H9 (cell line): ENCODE measurements around the gene THRAP3. TPM values are rescaled to one million over a fixed set of nuclear protein-coding genes. Genes with fewer than 3 reads are reported as not detected.

ENCODE experiments used
- DNase-seq: peaks from one replicate; pipeline ENCODE4 v3.0.0-alpha.2; 2017
- H2AFZ ChIP-seq: one replicate; pipeline ENCODE4 v1.6.1; 2013; ENCODE audit warnings: mild to moderate bottlenecking, low read length, control low read depth, moderate library complexity
- H2AK5ac ChIP-seq: 2 replicates; pipeline ENCODE4 v1.6.1; 2013; ENCODE audit warnings: low read length, control low read depth, mixed read lengths; ENCODE audit not compliant: insufficient read length
- H2BK120ac ChIP-seq: one replicate; pipeline ENCODE4 v1.6.1; 2013; ENCODE audit warnings: low read depth, mild to moderate bottlenecking, low read length, control low read depth, inconsistent platforms; ENCODE audit not compliant: poor library complexity, severe bottlenecking
- H2BK12ac ChIP-seq: 2 replicates; pipeline ENCODE4 v1.6.1; 2013; ENCODE audit warnings: low read length, control low read depth, mixed read lengths, low read depth; ENCODE audit not compliant: insufficient read length
- H2BK15ac ChIP-seq: 2 replicates; pipeline ENCODE4 v1.6.1; 2013; ENCODE audit warnings: low read depth, low read length, control low read depth
- H2BK20ac ChIP-seq: one replicate; pipeline ENCODE4 v1.6.1; 2013; ENCODE audit warnings: low read depth, mild to moderate bottlenecking, low read length, control low read depth, inconsistent platforms; ENCODE audit not compliant: poor library complexity, severe bottlenecking
- H2BK5ac ChIP-seq: 2 replicates; pipeline ENCODE4 v1.6.1; 2013; ENCODE audit warnings: low read length, control low read depth, mixed read lengths; ENCODE audit not compliant: insufficient read length
- H3K14ac ChIP-seq: 2 replicates; pipeline ENCODE4 v1.6.1; 2013; ENCODE audit warnings: low read length, control low read depth; ENCODE audit not compliant: insufficient read depth
- H3K18ac ChIP-seq: 2 replicates; pipeline ENCODE4 v1.6.1; 2013; ENCODE audit warnings: low read depth, mild to moderate bottlenecking, mixed read lengths, low read length, control low read depth; ENCODE audit not compliant: insufficient read length
- H3K23ac ChIP-seq: 2 replicates; pipeline ENCODE4 v1.6.1; 2013; ENCODE audit warnings: low read length, control low read depth, mixed read lengths, low read depth; ENCODE audit not compliant: insufficient read length
- H3K23me2 ChIP-seq: 2 replicates; pipeline ENCODE4 v1.6.1; 2013; ENCODE audit warnings: low read depth, mild to moderate bottlenecking, mixed read lengths, low read length, control low read depth; ENCODE audit not compliant: insufficient read length, poor library complexity, severe bottlenecking
- H3K27ac ChIP-seq: 2 replicates; pipeline ENCODE4 v1.5.1; 2013; ENCODE audit warnings: low read length, control low read depth, mixed read lengths, low read depth; ENCODE audit not compliant: insufficient read length
- H3K27me3 ChIP-seq: 2 replicates; pipeline ENCODE4 v1.6.1; 2013; ENCODE audit warnings: low read length, control low read depth, inconsistent platforms; ENCODE audit not compliant: insufficient read depth
- H3K4ac ChIP-seq: 2 replicates; pipeline ENCODE4 v1.6.1; 2013; ENCODE audit warnings: low read depth, mild to moderate bottlenecking, control low read depth, inconsistent platforms, low read length, moderate library complexity
- H3K4me1 ChIP-seq: 2 replicates; pipeline ENCODE4 v1.6.1; 2013; ENCODE audit warnings: low read length, control low read depth, inconsistent platforms; ENCODE audit not compliant: insufficient read depth
- H3K4me2 ChIP-seq: 2 replicates; pipeline ENCODE4 v1.6.1; 2013; ENCODE audit warnings: low read length, control low read depth, mixed read lengths; ENCODE audit not compliant: insufficient read length, insufficient read depth
- H3K56ac ChIP-seq: 2 replicates; pipeline ENCODE4 v1.6.1; 2013; ENCODE audit warnings: low read depth, mild to moderate bottlenecking, mixed read lengths, low read length, control low read depth; ENCODE audit not compliant: insufficient read length
- H3K79me1 ChIP-seq: 2 replicates; pipeline ENCODE4 v1.6.1; 2013; ENCODE audit warnings: low read depth, mild to moderate bottlenecking, moderate library complexity, low read length, control low read depth, inconsistent platforms; ENCODE audit not compliant: insufficient read depth, poor library complexity, severe bottlenecking
- H3K79me2 ChIP-seq: 2 replicates; pipeline ENCODE4 v1.6.1; 2013; ENCODE audit warnings: low read length, control low read depth, inconsistent platforms; ENCODE audit not compliant: insufficient read depth
- H3K9ac ChIP-seq: 2 replicates; pipeline ENCODE4 v1.6.1; 2013; ENCODE audit warnings: low read length, control low read depth, mixed read lengths; ENCODE audit not compliant: insufficient read length; ENCODE audit errors: extremely low read depth
- H3K9me3 ChIP-seq: one replicate; pipeline ENCODE4 v1.6.1; 2013; ENCODE audit warnings: low read depth, low read length, inconsistent platforms; ENCODE audit not compliant: control insufficient read depth
- H3T11ph ChIP-seq: one replicate; pipeline ENCODE4 v1.6.1; 2013; ENCODE audit warnings: mild to moderate bottlenecking, low read length, control low read depth, inconsistent platforms
- H4K20me1 ChIP-seq: one replicate; pipeline ENCODE4 v1.6.1; 2013; ENCODE audit not compliant: control insufficient read depth, insufficient read length, insufficient read depth
- H4K5ac ChIP-seq: 2 replicates; pipeline ENCODE4 v1.6.1; 2013; ENCODE audit warnings: low read depth, mild to moderate bottlenecking, mixed read lengths, low read length, control low read depth; ENCODE audit not compliant: insufficient read length
- H4K8ac ChIP-seq: replicated peaks from 2 replicates; pipeline ENCODE4 v1.6.1; 2013; ENCODE audit warnings: low read length, control low read depth, mixed read lengths, low read depth; ENCODE audit not compliant: insufficient read length
- H4K91ac ChIP-seq: 2 replicates; pipeline ENCODE4 v1.6.1; 2013; ENCODE audit warnings: low read depth, mild to moderate bottlenecking, moderate library complexity, mixed read lengths, low read length, control low read depth; ENCODE audit not compliant: insufficient read length
- H3K27ac Mint-ChIP-seq, 3 experiments: 2 replicates in 2 of 3; 3 replicates in 1 of 3; pipeline ENCODE4 v1.8.0; 2020 to 2021; ENCODE audit warnings: mixed read lengths in 3 of 3, mild to moderate bottlenecking in 1 of 3, moderate library complexity in 1 of 3
- H3K27me3 Mint-ChIP-seq: 2 replicates; pipeline ENCODE4 v1.8.0; 2021; ENCODE audit warnings: low read depth, mild to moderate bottlenecking, moderate library complexity, mixed read lengths
- H3K36me3 Mint-ChIP-seq, 3 experiments: 2 replicates in 2 of 3; 3 replicates in 1 of 3; pipeline ENCODE4 v1.8.0; 2020 to 2021; ENCODE audit warnings: low read depth in 3 of 3, mixed read lengths in 3 of 3; ENCODE audit not compliant: insufficient read depth in 1 of 3
- H3K4me1 Mint-ChIP-seq, 2 experiments: 2 replicates each; pipeline ENCODE4 v1.8.0; 2020; ENCODE audit warnings: mixed read lengths in 2 of 2
- H3K4me3 Mint-ChIP-seq, 2 experiments: 2 replicates in 1 of 2; 3 replicates in 1 of 2; pipeline ENCODE4 v1.8.0; 2020 to 2021; ENCODE audit warnings: mild to moderate bottlenecking in 2 of 2, mixed read lengths in 2 of 2, moderate library complexity in 1 of 2
- H3K9me3 Mint-ChIP-seq, 2 experiments: 2 replicates in 1 of 2; 3 replicates in 1 of 2; pipeline ENCODE4 v1.8.0; 2020; ENCODE audit warnings: mild to moderate bottlenecking in 2 of 2, mixed read lengths in 2 of 2, moderate library complexity in 1 of 2
- CTCF ChIP-seq: fragments of 200-600 bp; sonication (generic); conservative IDR thresholded peaks from 3 replicates; pipeline ENCODE4 v1.8.0; 2021; ENCODE audit warnings: antibody characterized with exemption, mild to moderate bottlenecking
- WGBS: extraction: QIAGEN DNeasy Blood & Tissue Kit; methylation state at CpG from one replicate; pipeline ENCODE4 v1.1.7; 2013; ENCODE audit warnings: missing lambda C conversion rate, low lambda C conversion rate, mixed read lengths; ENCODE audit not compliant: insufficient read length; ENCODE audit errors: extremely low coverage; 5-methylcytosine and 5-hydroxymethylcytosine counted together
- total RNA-seq: library from RNA; stranded (reverse); gene quantifications from 2 replicates; pipeline ENCODE4 v1.2.1, GENCODE V29; 2021

THRAP3 gene
- total RNA-seq, 1 experiment from 2014 or later, result 186 TPM

- H3K23ac ChIP-seq, result no peak overlapping the region
Measured at GRCh38 chr1:36303650-36304360, 79.6 kb downstream of the THRAP3 start.

More at GRCh38 chr1:36303650-36304360, 79.6 kb downstream of the THRAP3 start:
- Histone ChIP-seq H3K9ac (no peak overlapping the region), H3K9me3 (no peaks in the 10 kb centered on the region), H2AK5ac (no peak overlapping the region), H3K4ac (no peak overlapping the region), H4K91ac (no peak overlapping the region), H3K56ac (no peak overlapping the region), H2BK120ac (no peak overlapping the region), H2BK12ac (no peak overlapping the region), H4K5ac (no peak overlapping the region), H3K27me3 (no peaks in the 10 kb centered on the region), H3K4me2 (no peak overlapping the region), H2BK15ac (no peak overlapping the region), H2BK5ac (no peak overlapping the region), H3K79me1 (no peaks in the 10 kb centered on the region), H2AFZ (no peak overlapping the region), H2BK20ac (no peak overlapping the region), H3K27ac (no peak overlapping the region), H3T11ph (no peak overlapping the region), H3K4me1 (peaks cover 3% of the 10 kb centered on the region; the same call in 1 of the 2 replicates), H3K23me2 (peaks cover 8% of the 10 kb centered on the region), H4K8ac (no peak overlapping the region), H3K14ac (no peak overlapping the region), H3K79me2 (no peaks in the 10 kb centered on the region), H4K20me1 (no peaks in the 10 kb centered on the region), H3K18ac (no peak overlapping the region)
- Mint-ChIP-seq H3K36me3 (peaks cover 29 to 66% (median 62%) of the 10 kb centered on the region in 3 experiments; a peak in 6 of 7 replicates), H3K27ac (peak overlapping the region in 2 of 3 experiments; percentile 34 to 71; a peak in 3 of 7 replicates), H3K4me3 (peak overlapping the region in 1 of 2 experiments; percentile 44; a peak in 2 of 5 replicates), H3K27me3 (no peaks in the 10 kb centered on the region; the same call in 1 of the 2 replicates), H3K9me3 (no peaks in the 10 kb centered on the region), H3K4me1 (peaks cover 16 to 22% of the 10 kb centered on the region in 2 experiments)
- no peak for DNase-seq
- TF ChIP-seq CTCF, result no peak
- WGBS, result no CpG with 5 or more reads among the region's 23 CpGs
